Fibroblast of the aortic adventitia (primary cell): Measurements from ENCODE around the gene PCDHGA9. TPM values are rescaled to one million over a fixed set of nuclear protein-coding genes. Genes with fewer than 3 reads are reported as not detected.
A peak's percentile ranks its signal among the peaks of the same experiment; 100 is the strongest.

Experiments
- DNase-seq: peaks from one replicate; pipeline ENCODE4 v3.0.0-alpha.2; 2010; ENCODE audit warnings: low read depth
- H3K4me3 ChIP-seq: 2 replicates; pipeline ENCODE4 v1.5.1; 2011; ENCODE audit warnings: low read depth, mild to moderate bottlenecking, control low read depth, low read length, moderate library complexity
- total RNA-seq: library from RNA; depleted of rRNA; stranded (reverse); fragments of >200 nt; gene quantifications from 2 replicates; pipeline ENCODE4 v1.2.3, GENCODE V29; 2012; ENCODE audit warnings: low replicate concordance
- TF ChIP-seq, protein P1 (sequence below): IDR thresholded peaks from 2 replicates; pipeline ENCODE4 v1.5.1; 2011; ENCODE audit warnings: mild to moderate bottlenecking, low read length, control low read depth, inconsistent platforms; ENCODE audit not compliant: insufficient read depth

The PCDHGA9 gene
- total RNA-seq, 1 donor, result 7.3 TPM

DNA sequence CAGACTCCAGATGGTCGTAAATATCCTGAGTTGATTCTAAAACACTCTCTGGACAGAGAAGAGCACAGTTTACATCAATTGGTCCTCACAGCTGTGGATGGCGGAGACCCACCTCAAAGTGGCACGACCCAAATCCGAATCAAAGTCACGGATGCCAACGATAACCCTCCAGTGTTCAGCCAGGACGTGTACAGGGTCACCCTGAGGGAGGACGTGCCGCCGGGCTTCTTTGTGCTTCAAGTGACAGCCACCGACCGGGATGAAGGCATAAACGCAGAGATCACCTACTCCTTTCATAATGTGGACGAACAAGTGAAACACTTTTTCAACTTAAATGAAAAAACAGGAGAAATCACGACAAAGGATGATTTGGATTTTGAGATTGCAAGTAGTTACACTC lies 41.9 kb upstream of the PCDHGA9 start:
- TF ChIP-seq, protein P1, sequence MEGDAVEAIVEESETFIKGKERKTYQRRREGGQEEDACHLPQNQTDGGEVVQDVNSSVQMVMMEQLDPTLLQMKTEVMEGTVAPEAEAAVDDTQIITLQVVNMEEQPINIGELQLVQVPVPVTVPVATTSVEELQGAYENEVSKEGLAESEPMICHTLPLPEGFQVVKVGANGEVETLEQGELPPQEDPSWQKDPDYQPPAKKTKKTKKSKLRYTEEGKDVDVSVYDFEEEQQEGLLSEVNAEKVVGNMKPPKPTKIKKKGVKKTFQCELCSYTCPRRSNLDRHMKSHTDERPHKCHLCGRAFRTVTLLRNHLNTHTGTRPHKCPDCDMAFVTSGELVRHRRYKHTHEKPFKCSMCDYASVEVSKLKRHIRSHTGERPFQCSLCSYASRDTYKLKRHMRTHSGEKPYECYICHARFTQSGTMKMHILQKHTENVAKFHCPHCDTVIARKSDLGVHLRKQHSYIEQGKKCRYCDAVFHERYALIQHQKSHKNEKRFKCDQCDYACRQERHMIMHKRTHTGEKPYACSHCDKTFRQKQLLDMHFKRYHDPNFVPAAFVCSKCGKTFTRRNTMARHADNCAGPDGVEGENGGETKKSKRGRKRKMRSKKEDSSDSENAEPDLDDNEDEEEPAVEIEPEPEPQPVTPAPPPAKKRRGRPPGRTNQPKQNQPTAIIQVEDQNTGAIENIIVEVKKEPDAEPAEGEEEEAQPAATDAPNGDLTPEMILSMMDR, result no peak
- DNase-seq, result no peak
- H3K4me3 ChIP-seq, result no peak overlapping the region

DNA sequence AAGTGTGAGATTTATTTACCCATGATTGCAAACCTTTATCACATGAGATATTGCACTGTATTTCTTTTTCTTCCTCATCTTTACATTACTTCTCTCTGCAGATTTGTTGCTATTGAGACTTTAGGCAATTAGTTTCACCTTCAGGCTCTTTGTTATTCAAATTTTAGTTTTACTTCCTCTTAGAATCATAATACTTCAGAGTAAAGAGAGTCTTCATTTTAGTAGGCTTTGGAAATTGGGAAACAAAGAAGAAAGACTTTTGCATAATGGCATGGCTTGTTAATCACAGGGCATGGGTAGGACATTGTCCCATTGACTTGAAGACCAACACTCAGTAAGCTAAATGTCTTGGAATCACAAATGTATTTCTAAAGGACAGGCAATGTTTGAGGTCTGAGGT lies 39.9 kb upstream of the PCDHGA9 start:
- no peak for DNase-seq
- TF ChIP-seq, protein P1, result no peak
- no peak overlapping the region for H3K4me3 ChIP-seq

DNA sequence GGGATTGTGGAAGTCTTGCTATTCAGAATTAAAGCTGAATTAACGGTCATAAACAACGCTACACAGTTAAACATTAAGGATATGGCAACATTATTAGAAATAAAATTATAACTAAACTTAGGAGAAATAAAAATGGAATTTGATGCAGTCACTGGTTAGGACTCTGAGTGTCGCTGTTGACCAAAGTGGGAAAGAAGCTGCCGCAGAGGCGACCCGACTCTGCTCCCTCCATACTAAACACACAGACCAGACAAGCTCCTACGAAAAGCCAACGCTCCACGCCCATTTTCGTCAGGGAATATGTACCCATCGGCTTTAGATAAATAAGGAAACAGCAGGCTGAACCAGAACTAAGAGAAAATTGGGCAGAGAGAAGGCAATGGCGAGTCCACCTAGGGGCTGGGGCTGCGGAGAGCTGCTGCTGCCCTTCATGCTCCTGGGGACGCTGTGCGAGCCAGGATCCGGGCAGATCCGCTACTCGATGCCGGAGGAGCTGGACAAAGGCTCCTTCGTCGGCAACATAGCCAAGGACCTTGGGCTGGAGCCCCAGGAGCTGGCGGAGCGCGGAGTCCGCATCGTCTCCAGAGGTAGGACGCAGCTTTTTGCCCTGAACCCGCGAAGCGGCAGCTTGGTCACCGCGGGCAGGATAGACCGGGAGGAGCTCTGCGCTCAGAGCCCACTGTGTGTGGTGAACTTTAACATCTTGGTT lies 38.5 kb upstream of the PCDHGA9 start, which contains the start of gene PCDHGA5:
PCDHGA5 (plus strand) TSS at position 211 of the 709 bp plus-strand sequence; CDS start at position 380, 169 bp downstream.
- TF ChIP-seq, protein P1, result no peak
- peak within 1 kb of the TSS; percentile 47 for H3K4me3 ChIP-seq
- DNase-seq, result peak; percentile 49

DNA sequence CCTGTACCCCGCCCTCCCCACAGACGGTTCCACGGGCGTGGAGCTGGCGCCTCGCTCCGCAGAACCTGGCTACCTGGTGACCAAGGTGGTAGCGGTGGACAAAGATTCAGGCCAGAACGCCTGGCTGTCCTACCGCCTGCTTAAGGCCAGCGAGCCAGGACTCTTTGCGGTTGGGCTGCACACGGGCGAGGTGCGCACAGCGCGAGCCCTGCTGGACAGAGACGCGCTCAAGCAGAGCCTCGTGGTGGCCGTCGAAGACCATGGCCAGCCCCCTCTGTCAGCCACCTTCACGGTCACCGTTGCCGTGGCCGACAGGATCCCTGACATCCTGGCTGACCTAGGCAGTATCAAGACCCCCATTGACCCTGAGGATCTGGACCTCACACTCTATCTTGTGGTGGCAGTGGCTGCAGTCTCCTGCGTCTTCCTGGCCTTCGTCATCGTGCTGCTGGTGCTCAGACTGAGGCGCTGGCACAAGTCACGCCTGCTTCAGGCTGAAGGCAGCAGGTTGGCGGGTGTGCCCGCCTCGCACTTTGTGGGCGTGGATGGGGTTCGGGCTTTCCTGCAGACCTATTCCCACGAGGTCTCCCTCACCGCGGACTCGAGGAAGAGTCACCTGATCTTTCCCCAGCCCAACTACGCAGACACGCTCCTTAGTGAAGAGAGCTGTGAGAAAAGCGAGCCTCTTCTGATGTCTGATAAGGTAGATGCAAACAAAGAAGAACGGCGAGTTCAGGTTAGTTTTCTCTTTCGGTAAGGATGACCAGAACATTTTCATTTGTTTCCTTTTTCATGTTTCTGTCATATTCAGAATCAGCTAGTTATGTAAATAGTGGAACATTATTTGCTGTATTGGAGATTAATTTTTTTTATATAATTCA lies 36.3 kb upstream of the PCDHGA9 start:
- no peak overlapping the region for H3K4me3 ChIP-seq
- TF ChIP-seq, protein P1, result no peak
- no peak for DNase-seq

DNA sequence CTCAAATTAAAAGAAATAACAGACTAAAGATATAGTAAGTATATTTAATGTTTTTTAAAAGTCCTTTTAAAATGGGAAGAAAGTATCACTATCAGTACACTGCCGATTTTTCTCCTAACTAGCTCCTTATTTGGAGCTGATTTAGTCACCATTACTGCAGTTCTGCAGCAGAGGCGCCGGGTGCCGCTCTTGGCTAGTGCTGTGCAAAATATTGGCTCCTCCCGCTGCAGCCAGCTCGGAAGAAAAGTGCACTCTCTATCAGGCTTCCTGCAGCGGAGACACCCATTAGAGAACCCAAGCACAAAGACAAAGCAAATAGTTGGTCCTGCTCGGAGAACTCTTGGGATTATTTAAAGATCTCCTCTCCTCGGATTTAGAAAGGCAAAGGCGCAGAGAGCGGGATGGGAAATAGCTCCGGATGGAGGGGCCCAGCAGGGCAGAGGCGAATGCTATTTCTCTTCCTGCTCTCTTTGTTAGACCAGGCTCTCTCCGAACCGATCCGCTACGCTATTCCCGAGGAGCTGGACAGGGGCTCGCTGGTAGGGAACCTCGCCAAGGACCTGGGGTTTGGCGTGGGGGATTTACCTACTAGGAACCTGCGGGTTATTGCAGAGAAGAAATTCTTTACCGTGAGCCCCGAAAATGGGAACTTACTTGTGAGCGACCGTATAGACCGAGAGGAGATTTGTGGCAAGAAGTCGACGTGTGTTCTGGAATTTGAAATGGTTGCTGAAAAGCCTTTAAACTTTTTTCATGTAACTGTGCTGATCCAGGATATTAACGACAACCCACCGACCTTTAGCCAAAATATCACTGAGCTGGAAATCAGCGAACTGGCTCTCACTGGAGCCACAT lies 32.4 kb upstream of the PCDHGA9 start, which contains the start of gene PCDHGB3:
PCDHGB3 (plus strand) TSS at position 249 of the 855 bp plus-strand sequence; CDS start at position 402, 153 bp downstream.
- TF ChIP-seq, protein P1, result peak; percentile 64
- peak; percentile 76 for DNase-seq
- peak within 1 kb of the TSS; percentile 57 for H3K4me3 ChIP-seq
